Mucosa of rectum (tissue), 2 donors: Measurements from ENCODE around the gene PITPNM1.

Experiments
- H3K27ac ChIP-seq, 2 donors: one replicate each; pipeline ENCODE4 v1.7.0; 2013; ENCODE audit warnings: inconsistent platforms in 2 of 2, low read depth in 2 of 2, low read length in 2 of 2
- H3K27me3 ChIP-seq, 2 donors: one replicate each; pipeline ENCODE4 v1.7.0; 2013; ENCODE audit warnings: low read length in 2 of 2; ENCODE audit not compliant: control insufficient read depth in 2 of 2, insufficient read depth in 2 of 2
- H3K36me3 ChIP-seq, 2 donors: one replicate each; pipeline ENCODE4 v1.7.0; 2013; ENCODE audit warnings: low read length in 2 of 2; ENCODE audit not compliant: control insufficient read depth in 2 of 2, insufficient read depth in 2 of 2
- H3K4me1 ChIP-seq, 2 donors: one replicate each; pipeline ENCODE4 v1.7.0; 2013; ENCODE audit warnings: low read length in 2 of 2, mild to moderate bottlenecking in 1 of 2; ENCODE audit not compliant: control insufficient read depth in 2 of 2, insufficient read depth in 2 of 2
- H3K4me3 ChIP-seq, 2 donors: one replicate each; pipeline ENCODE4 v1.7.0; 2013; ENCODE audit warnings: low read length in 2 of 2
- H3K9ac ChIP-seq, 2 donors: one replicate each; pipeline ENCODE4 v1.7.0; 2013; ENCODE audit warnings: low read length in 2 of 2, low read depth in 1 of 2, mild to moderate bottlenecking in 1 of 2
- H3K9me3 ChIP-seq, 2 donors: one replicate each; pipeline ENCODE4 v1.7.0; 2013; ENCODE audit warnings: low read length in 2 of 2; ENCODE audit not compliant: control insufficient read depth in 2 of 2
- donor health status: healthy.
- donor health status: Normal muscosa, but diverticular disease.

Gene PITPNM1

GRCh38 chr11:67452141-67452952 lies 52.8 kb downstream of the PITPNM1 start, which contains the start of gene GPR152:
GPR152 (minus strand) TSS chr11:67452729; CDS start chr11:67452724, 5 bp downstream.
- Histone ChIP-seq H3K27ac (no peak within 1 kb of the TSS), H3K4me3 (no peak within 1 kb of the TSS), H3K27me3 (no peaks in the 10 kb centered on the region), H3K36me3 (no peaks in the 10 kb centered on the region), H3K4me1 (no peaks in the 10 kb centered on the region), H3K9me3 (no peaks in the 10 kb centered on the region), H3K9ac (no peak within 1 kb of the TSS)

GRCh38 chr11:67451658-67451976 lies 53.5 kb downstream of the PITPNM1 start:
- Histone ChIP-seq H3K4me1 (no peaks in the 10 kb centered on the region), H3K27ac (no peak overlapping the region), H3K4me3 (no peak overlapping the region), H3K9me3 (no peaks in the 10 kb centered on the region), H3K27me3 (no peaks in the 10 kb centered on the region), H3K36me3 (no peaks in the 10 kb centered on the region), H3K9ac (no peak overlapping the region)

GRCh38 chr11:67450796-67451657 lies 54.1 kb downstream of the PITPNM1 start:
- Histone ChIP-seq H3K9me3 (no peaks in the 10 kb centered on the region), H3K4me1 (peaks cover 0 to 2% of the 10 kb centered on the region in 2 donors), H3K4me3 (no peak overlapping the region), H3K9ac (no peak overlapping the region), H3K27ac (no peak overlapping the region), H3K36me3 (no peaks in the 10 kb centered on the region), H3K27me3 (no peaks in the 10 kb centered on the region)

GRCh38 chr11:67449116-67449844 lies 55.9 kb downstream of the PITPNM1 start:
- Histone ChIP-seq H3K4me1 (peaks cover 2 to 5% of the 10 kb centered on the region in 2 donors), H3K9ac (no peak overlapping the region), H3K36me3 (no peaks in the 10 kb centered on the region), H3K27ac (peak overlapping the region in 1 of 2 donors; percentile 32), H3K4me3 (no peak overlapping the region), H3K27me3 (no peaks in the 10 kb centered on the region), H3K9me3 (no peaks in the 10 kb centered on the region)

GRCh38 chr11:67448220-67448609 lies 56.9 kb downstream of the PITPNM1 start:
- Histone ChIP-seq H3K9ac (no peak overlapping the region), H3K9me3 (no peaks in the 10 kb centered on the region), H3K27me3 (no peaks in the 10 kb centered on the region), H3K4me1 (peaks cover 2 to 5% of the 10 kb centered on the region in 2 donors), H3K27ac (no peak overlapping the region), H3K36me3 (no peaks in the 10 kb centered on the region), H3K4me3 (no peak overlapping the region)

GRCh38 chr11:67445515-67445914 lies 59.6 kb downstream of the PITPNM1 start:
- peaks cover 11% of the 10 kb centered on the region in 2 donors for H3K36me3 ChIP-seq
- no peak overlapping the region for H3K9ac ChIP-seq
- H3K27ac ChIP-seq = no peak overlapping the region
- no peaks in the 10 kb centered on the region for H3K9me3 ChIP-seq
- H3K4me1 ChIP-seq = peaks cover 16 to 19% of the 10 kb centered on the region in 2 donors
- H3K27me3 ChIP-seq = no peaks in the 10 kb centered on the region
- H3K4me3 ChIP-seq = no peak overlapping the region

GRCh38 chr11:67442504-67443404 lies 62.4 kb downstream of the PITPNM1 start:
- H3K27ac ChIP-seq = peak overlapping the region; percentile 86 to 90
- H3K4me3 ChIP-seq = peak overlapping the region; percentile 76 to 88
- peak overlapping the region; percentile 83 to 96 for H3K9ac ChIP-seq
- no peaks in the 10 kb centered on the region for H3K9me3 ChIP-seq
- peaks cover 19 to 27% of the 10 kb centered on the region in 2 donors for H3K4me1 ChIP-seq
- H3K36me3 ChIP-seq = peaks cover 18 to 21% of the 10 kb centered on the region in 2 donors
- H3K27me3 ChIP-seq = no peaks in the 10 kb centered on the region
